Mesenchymal stem cell (in vitro differentiated cells and primary cell): ENCODE measurements around the gene AKT1S1.

Source experiments
- DNase-seq: peaks from one replicate; pipeline ENCODE4 v3.0.0-alpha.2; 2013
- H2AFZ ChIP-seq: one replicate; pipeline ENCODE4 v1.6.1; 2013; ENCODE audit warnings: low read depth, mild to moderate bottlenecking, control low read depth, inconsistent platforms, low read length, moderate library complexity
- H2AK5ac ChIP-seq: 2 replicates; pipeline ENCODE4 v1.6.1; 2013; ENCODE audit warnings: low read length, moderate library complexity, mild to moderate bottlenecking, inconsistent platforms; ENCODE audit not compliant: severe bottlenecking
- H2BK120ac ChIP-seq: one replicate; pipeline ENCODE4 v1.6.1; 2013; ENCODE audit warnings: low read depth, mild to moderate bottlenecking, inconsistent platforms, low read length, moderate library complexity
- H2BK12ac ChIP-seq, 2 experiments: one replicate each; pipeline ENCODE4 v1.6.1; 2013; ENCODE audit warnings: inconsistent platforms in 2 of 2, low read length in 2 of 2, mild to moderate bottlenecking in 2 of 2, moderate library complexity in 2 of 2, control low read depth in 1 of 2
- H2BK15ac ChIP-seq: one replicate; pipeline ENCODE4 v1.6.1; 2013; ENCODE audit warnings: mild to moderate bottlenecking, low read depth, inconsistent platforms; ENCODE audit not compliant: poor library complexity, severe bottlenecking
- H2BK5ac ChIP-seq: 2 replicates; pipeline ENCODE4 v1.6.1; 2013; ENCODE audit warnings: low read depth, mild to moderate bottlenecking, low read length, control low read depth, inconsistent platforms; ENCODE audit not compliant: poor library complexity, severe bottlenecking
- H3K14ac ChIP-seq, 2 experiments: one replicate each; pipeline ENCODE4 v1.6.1; 2013; ENCODE audit warnings: inconsistent platforms in 2 of 2, low read length in 2 of 2, control low read depth in 1 of 2, mild to moderate bottlenecking in 1 of 2, moderate library complexity in 1 of 2
- H3K18ac ChIP-seq, 2 experiments: one replicate each; pipeline ENCODE4 v1.6.1; 2013; ENCODE audit warnings: inconsistent platforms in 2 of 2, low read length in 2 of 2, control low read depth in 1 of 2, low read depth in 1 of 2, mild to moderate bottlenecking in 1 of 2
- H3K23ac ChIP-seq, 2 experiments: one replicate each; pipeline ENCODE4 v1.6.1; 2013; ENCODE audit warnings: inconsistent platforms in 2 of 2, low read length in 2 of 2, mild to moderate bottlenecking in 2 of 2, moderate library complexity in 2 of 2, control low read depth in 1 of 2
- H3K27ac ChIP-seq: 2 replicates; pipeline ENCODE4 v1.5.1; 2013; ENCODE audit warnings: mild to moderate bottlenecking, moderate library complexity, low read length, control low read depth, inconsistent platforms; ENCODE audit not compliant: poor library complexity, severe bottlenecking
- H3K27me3 ChIP-seq, 2 experiments: 2 replicates each; pipeline versions ENCODE4 v1.6.1 to v1.7.0; 2013; ENCODE audit warnings: low read length in 2 of 2, mild to moderate bottlenecking in 2 of 2, moderate library complexity in 2 of 2, control low read depth in 1 of 2, inconsistent platforms in 1 of 2; ENCODE audit not compliant: control insufficient read depth in 1 of 2, insufficient read depth in 1 of 2
- H3K36me3 ChIP-seq, 2 experiments: 2 replicates each; pipeline versions ENCODE4 v1.6.1 to v1.7.0; 2013; ENCODE audit warnings: low read length in 2 of 2, control low read depth in 1 of 2, inconsistent platforms in 1 of 2, low read depth in 1 of 2, mild to moderate bottlenecking in 1 of 2; ENCODE audit not compliant: insufficient read depth in 2 of 2, control insufficient read depth in 1 of 2
- H3K4ac ChIP-seq, 2 experiments: one replicate each; pipeline ENCODE4 v1.6.1; 2013; ENCODE audit warnings: inconsistent platforms in 2 of 2, low read length in 2 of 2, mild to moderate bottlenecking in 2 of 2, moderate library complexity in 2 of 2, control low read depth in 1 of 2, low read depth in 1 of 2
- H3K4me1 ChIP-seq: 2 replicates; pipeline ENCODE4 v1.6.1; 2013; ENCODE audit warnings: low read depth, low read length, control low read depth; ENCODE audit not compliant: control insufficient read depth, insufficient read depth
- H3K4me2 ChIP-seq: 2 replicates; pipeline ENCODE4 v1.6.1; 2013; ENCODE audit warnings: low read length, mild to moderate bottlenecking, inconsistent platforms; ENCODE audit not compliant: poor library complexity, severe bottlenecking
- H3K4me3 ChIP-seq, 2 experiments: 2 replicates each; pipeline versions ENCODE4 v1.5.1 to v1.7.0; 2013; ENCODE audit warnings: low read length in 2 of 2, mild to moderate bottlenecking in 2 of 2, control low read depth in 1 of 2, low read depth in 1 of 2; ENCODE audit not compliant: insufficient read depth in 1 of 2
- H3K79me1 ChIP-seq: replicated peaks from 2 replicates; pipeline ENCODE4 v1.6.1; 2013; ENCODE audit warnings: mild to moderate bottlenecking, control low read depth, low read length, inconsistent platforms; ENCODE audit not compliant: poor library complexity, severe bottlenecking
- H3K9ac ChIP-seq: 2 replicates; pipeline ENCODE4 v1.7.0; 2013; ENCODE audit warnings: mild to moderate bottlenecking, low read length, moderate library complexity
- H3K9me3 ChIP-seq: 2 replicates; pipeline ENCODE4 v1.7.0; 2013; ENCODE audit warnings: mild to moderate bottlenecking, low read length; ENCODE audit not compliant: control insufficient read depth
- H4K8ac ChIP-seq: one replicate; pipeline ENCODE4 v1.6.1; 2013; ENCODE audit warnings: inconsistent platforms, mild to moderate bottlenecking, low read length, moderate library complexity
- H4K91ac ChIP-seq: one replicate; pipeline ENCODE4 v1.6.1; 2013; ENCODE audit warnings: mild to moderate bottlenecking, low read length, inconsistent platforms
- WGBS: methylation state at CpG from one replicate; pipeline ENCODE4 v1.1.7; 2013; ENCODE audit warnings: mixed read lengths; 5-methylcytosine and 5-hydroxymethylcytosine counted together

AKT1S1 gene

GRCh38 chr19:49889687-49890348, 12.7 kb upstream of the AKT1S1 start:
- Histone ChIP-seq H3K27ac (no peak overlapping the region), H3K4ac (peak overlapping the region in 1 of 2 experiments; percentile 18), H3K79me1 (peaks cover 2% of the 10 kb centered on the region), H2BK5ac (no peak overlapping the region), H3K18ac (peak overlapping the region in 1 of 2 experiments; percentile 40), H2AFZ (no peak overlapping the region), H2AK5ac (no peak overlapping the region), H4K8ac (peak overlapping the region; percentile 35), H3K4me2 (peak overlapping the region; percentile 47), H3K27me3 (peaks cover 0 to 8% of the 10 kb centered on the region in 2 experiments), H3K23ac (peak overlapping the region in 1 of 2 experiments; percentile 16), H2BK15ac (no peak overlapping the region), H3K9ac (no peak overlapping the region), H4K91ac (no peak overlapping the region), H3K36me3 (peaks cover 20 to 42% of the 10 kb centered on the region in 2 experiments), H3K14ac (peak overlapping the region in 1 of 2 experiments; percentile 68), H2BK120ac (no peak overlapping the region), H3K4me3 (peak overlapping the region in 1 of 2 experiments; percentile 44), H2BK12ac (peak overlapping the region in 1 of 2 experiments; percentile 84), H3K4me1 (peaks cover 11% of the 10 kb centered on the region), H3K9me3 (no peaks in the 10 kb centered on the region)
- DNase-seq, result peak; percentile 60
- WGBS, result 49% methylated on average over 66 of the region's 71 CpGs

DNA sequence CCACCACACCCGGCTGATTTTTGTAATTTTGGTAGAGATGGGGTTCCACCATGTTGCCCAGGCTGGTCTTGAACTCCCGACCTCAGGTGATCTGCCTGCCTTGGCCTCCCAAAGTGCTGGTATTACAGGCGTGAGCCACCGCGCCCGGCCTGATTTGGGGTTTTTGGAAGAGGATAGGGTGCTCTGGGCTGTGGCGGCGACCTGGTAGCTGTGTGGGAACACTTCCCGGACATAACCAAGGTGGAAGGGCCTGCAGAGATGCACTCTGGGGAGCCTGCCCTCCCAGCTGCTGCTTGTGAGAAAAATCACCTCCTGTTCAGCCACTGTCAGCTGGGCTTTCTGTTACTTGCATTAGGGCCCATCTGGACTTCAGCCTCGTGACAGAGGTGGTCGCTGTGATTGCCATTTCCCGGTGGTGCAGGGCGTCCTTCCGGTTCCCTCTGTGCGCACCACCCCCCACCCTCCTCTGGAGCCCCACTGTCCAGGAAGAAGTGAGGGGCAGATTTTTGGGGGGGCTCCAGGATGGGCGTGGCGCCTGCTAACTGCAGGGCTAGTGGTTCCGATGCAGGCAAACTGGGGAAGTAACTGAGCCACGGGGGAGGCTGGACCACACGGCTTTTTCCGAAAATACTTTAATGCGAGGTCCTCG, 12.0 kb upstream of the AKT1S1 start:
- Histone ChIP-seq H3K14ac (no peak overlapping the region), H2AK5ac (no peak overlapping the region), H3K27me3 (peaks cover 0 to 8% of the 10 kb centered on the region in 2 experiments), H4K91ac (no peak overlapping the region), H3K9me3 (no peaks in the 10 kb centered on the region), H2AFZ (no peak overlapping the region), H2BK15ac (no peak overlapping the region), H3K27ac (no peak overlapping the region), H3K18ac (no peak overlapping the region), H3K36me3 (peaks cover 26 to 49% of the 10 kb centered on the region in 2 experiments), H4K8ac (no peak overlapping the region), H3K23ac (no peak overlapping the region), H3K9ac (no peak overlapping the region), H3K79me1 (peaks cover 2% of the 10 kb centered on the region), H2BK12ac (no peak overlapping the region), H3K4me1 (peaks cover 17% of the 10 kb centered on the region), H2BK120ac (no peak overlapping the region), H2BK5ac (no peak overlapping the region), H3K4ac (no peak overlapping the region), H3K4me3 (no peak overlapping the region), H3K4me2 (no peak overlapping the region)
- whole genome bisulfite sequencing, result 94% methylated on average over 19 of the region's 23 CpGs
- DNase-seq, result no peak

- no peak overlapping the region for H2BK12ac ChIP-seq
- no peak overlapping the region for H3K14ac ChIP-seq
Measured at GRCh38 chr19:49888510-49888824, 11.3 kb upstream of the AKT1S1 start.

GRCh38 chr19:49887665-49888509, 10.7 kb upstream of the AKT1S1 start:
- Histone ChIP-seq H3K27ac (no peak overlapping the region), H3K36me3 (peaks cover 39 to 62% of the 10 kb centered on the region in 2 experiments), H3K4me1 (peaks cover 17% of the 10 kb centered on the region), H2BK15ac (no peak overlapping the region), H2BK5ac (no peak overlapping the region), H3K27me3 (peaks cover 0 to 8% of the 10 kb centered on the region in 2 experiments), H2BK120ac (no peak overlapping the region), H3K23ac (no peak overlapping the region), H3K9ac (no peak overlapping the region), H3K79me1 (peaks cover 12% of the 10 kb centered on the region), H4K8ac (no peak overlapping the region), H3K4me2 (no peak overlapping the region), H3K4me3 (peak overlapping the region in 1 of 2 experiments; percentile 21), H2AK5ac (no peak overlapping the region), H4K91ac (no peak overlapping the region), H3K14ac (no peak overlapping the region), H3K18ac (no peak overlapping the region), H2BK12ac (no peak overlapping the region), H2AFZ (no peak overlapping the region), H3K9me3 (peaks cover 3% of the 10 kb centered on the region), H3K4ac (no peak overlapping the region)
- no peak for DNase-seq
- WGBS, result 94% methylated on average over 42 of the region's 54 CpGs

More at GRCh38 chr19:49888510-49888824, 11.3 kb upstream of the AKT1S1 start:
- Histone ChIP-seq H3K27me3 (peaks cover 0 to 8% of the 10 kb centered on the region in 2 experiments), H3K4me3 (no peak overlapping the region), H3K27ac (no peak overlapping the region), H4K8ac (no peak overlapping the region), H2BK15ac (no peak overlapping the region), H3K4me2 (no peak overlapping the region), H3K23ac (no peak overlapping the region), H3K4ac (no peak overlapping the region), H4K91ac (no peak overlapping the region), H2BK5ac (no peak overlapping the region), H3K9ac (no peak overlapping the region), H2BK120ac (no peak overlapping the region), H3K36me3 (peaks cover 33 to 56% of the 10 kb centered on the region in 2 experiments), H2AFZ (no peak overlapping the region), H3K79me1 (peaks cover 8% of the 10 kb centered on the region), H3K18ac (no peak overlapping the region), H3K9me3 (no peaks in the 10 kb centered on the region), H2AK5ac (no peak overlapping the region), H3K4me1 (peaks cover 17% of the 10 kb centered on the region)
- 95% methylated on average over 18 of the region's 18 CpGs for WGBS
- DNase-seq, result no peak
